AG09309 (cell line): ENCODE results near the gene OR10X1.

ENCODE experiments used
- DNase-seq: peaks from one replicate; pipeline ENCODE4 v3.0.0-alpha.2; 2010; ENCODE audit warnings: low read depth
- H3K4me3 ChIP-seq: 2 replicates; pipeline ENCODE4 v1.5.1; 2011; ENCODE audit warnings: mild to moderate bottlenecking, low read depth, low read length, moderate library complexity; ENCODE audit not compliant: control insufficient read depth
- TF ChIP-seq, protein P1 (sequence below): IDR thresholded peaks from 2 replicates; pipeline ENCODE4 v1.5.1; 2011; ENCODE audit warnings: mild to moderate bottlenecking, low read depth, low read length, inconsistent platforms; ENCODE audit not compliant: insufficient read depth, control insufficient read depth; ENCODE audit errors: missing control alignments

The OR10X1 gene

GRCh38 chr1:158579733-158580132, at the start of gene OR10X1:
TSS of gene OR10X1 (minus strand) at chr1:158579899. CDS start at chr1:158579899, 0 bp downstream.
- H3K4me3 ChIP-seq = no peak within 1 kb of the TSS
- TF ChIP-seq, protein P1, sequence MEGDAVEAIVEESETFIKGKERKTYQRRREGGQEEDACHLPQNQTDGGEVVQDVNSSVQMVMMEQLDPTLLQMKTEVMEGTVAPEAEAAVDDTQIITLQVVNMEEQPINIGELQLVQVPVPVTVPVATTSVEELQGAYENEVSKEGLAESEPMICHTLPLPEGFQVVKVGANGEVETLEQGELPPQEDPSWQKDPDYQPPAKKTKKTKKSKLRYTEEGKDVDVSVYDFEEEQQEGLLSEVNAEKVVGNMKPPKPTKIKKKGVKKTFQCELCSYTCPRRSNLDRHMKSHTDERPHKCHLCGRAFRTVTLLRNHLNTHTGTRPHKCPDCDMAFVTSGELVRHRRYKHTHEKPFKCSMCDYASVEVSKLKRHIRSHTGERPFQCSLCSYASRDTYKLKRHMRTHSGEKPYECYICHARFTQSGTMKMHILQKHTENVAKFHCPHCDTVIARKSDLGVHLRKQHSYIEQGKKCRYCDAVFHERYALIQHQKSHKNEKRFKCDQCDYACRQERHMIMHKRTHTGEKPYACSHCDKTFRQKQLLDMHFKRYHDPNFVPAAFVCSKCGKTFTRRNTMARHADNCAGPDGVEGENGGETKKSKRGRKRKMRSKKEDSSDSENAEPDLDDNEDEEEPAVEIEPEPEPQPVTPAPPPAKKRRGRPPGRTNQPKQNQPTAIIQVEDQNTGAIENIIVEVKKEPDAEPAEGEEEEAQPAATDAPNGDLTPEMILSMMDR = no peak
- no peak for DNase-seq

GRCh38 chr1:158613764-158614163, 34.1 kb upstream of the OR10X1 start:
- DNase-seq = no peak
- no peak overlapping the region for H3K4me3 ChIP-seq
- TF ChIP-seq, protein P1 = no peak

DNA sequence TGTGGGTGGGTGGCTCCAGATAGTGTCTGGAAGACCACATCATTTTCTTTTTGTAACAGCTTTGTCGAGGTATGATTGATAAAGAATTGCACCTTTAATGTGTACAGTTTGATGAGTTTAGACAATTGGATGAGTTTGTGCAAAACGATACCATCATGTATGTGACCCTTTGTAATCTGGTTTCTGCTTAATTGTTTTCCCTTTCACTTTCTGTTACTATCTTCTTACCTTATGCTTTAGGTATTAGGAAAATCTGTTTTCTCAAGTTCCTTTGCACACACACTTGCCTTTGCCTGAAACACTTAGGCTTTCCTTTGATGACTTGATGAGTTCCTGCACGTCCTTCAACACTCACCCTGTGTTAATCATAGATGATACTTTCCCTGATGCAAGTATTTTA, 32.2 kb upstream of the OR10X1 start:
- TF ChIP-seq, protein P1 = no peak
- no peak for DNase-seq
- no peak overlapping the region for H3K4me3 ChIP-seq

- TF ChIP-seq, protein P1 = no peak
- no peak for DNase-seq
- H3K4me3 ChIP-seq = no peak overlapping the region
These were observed 27.6 kb upstream of the OR10X1 start for GRCh38 chr1:158607296-158607695.

DNA sequence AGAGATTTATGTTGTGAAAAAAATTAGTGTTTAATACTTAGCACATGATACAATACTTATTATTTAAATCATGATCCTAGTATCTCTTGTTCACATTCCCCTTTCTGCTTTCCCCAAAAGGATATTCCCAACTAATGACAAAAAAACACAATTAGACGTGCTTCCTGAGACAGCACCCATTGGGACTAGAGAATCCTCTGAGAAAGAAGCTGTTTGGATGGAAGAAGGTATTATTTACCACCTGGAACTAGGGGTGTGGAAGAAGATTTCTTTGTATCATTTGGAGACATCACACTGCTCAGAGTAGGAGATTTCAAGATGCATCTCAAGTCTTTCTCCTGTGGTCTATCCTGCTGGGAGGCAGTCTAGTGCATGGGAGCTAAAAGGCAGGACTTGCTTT, 25.3 kb upstream of the OR10X1 start, which contains the start of gene OR10Z1:
Gene OR10Z1 (plus strand): TSS at position 301 of the 400 bp plus-strand sequence. CDS start 1,171 bp downstream, outside the sequence.
- DNase-seq = no peak
- H3K4me3 ChIP-seq = no peak within 1 kb of the TSS
- TF ChIP-seq, protein P1 = no peak

DNA sequence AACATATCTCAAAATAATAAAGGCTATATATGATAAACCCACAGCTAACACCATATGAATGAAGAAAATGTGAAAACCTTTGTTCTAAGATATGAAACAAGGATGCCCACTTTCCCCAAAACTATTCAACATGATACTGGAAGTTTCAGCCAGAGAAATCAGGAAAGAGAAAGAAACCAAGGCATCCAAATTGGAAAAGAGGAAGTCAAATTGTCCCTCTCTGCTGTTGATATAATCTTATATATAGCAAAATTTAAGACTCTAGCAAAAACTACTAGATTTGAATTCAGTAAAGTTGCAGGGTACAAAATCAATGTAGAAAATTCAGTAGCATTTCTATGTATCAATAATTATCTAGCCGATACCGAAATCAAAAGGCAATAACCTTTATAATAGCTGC, 21.0 kb upstream of the OR10X1 start:
- TF ChIP-seq, protein P1 = no peak
- no peak for DNase-seq
- no peak overlapping the region for H3K4me3 ChIP-seq

- no peak for DNase-seq
- TF ChIP-seq, protein P1 = no peak
- no peak overlapping the region for H3K4me3 ChIP-seq
These were observed 7.2 kb upstream of the OR10X1 start for GRCh38 chr1:158586942-158587341.
